Ectodermal cell (in vitro differentiated cells): ENCODE results near the gene FGD6.
"Not testable (repeated sequence)": the region's sequence is repeated elsewhere in the genome, so short reads cannot be mapped to it uniquely, and the experiment has no call there.

Source experiments
- H3K27ac ChIP-seq: 2 replicates; pipeline ENCODE4 v1.7.0; 2013; ENCODE audit warnings: mild to moderate bottlenecking, low read depth, low read length; ENCODE audit not compliant: insufficient read depth, poor library complexity, severe bottlenecking
- H3K27me3 ChIP-seq: 2 replicates; pipeline ENCODE4 v1.7.0; 2013; ENCODE audit warnings: mild to moderate bottlenecking, low read length; ENCODE audit not compliant: insufficient read depth, control insufficient read depth, poor library complexity, severe bottlenecking
- H3K36me3 ChIP-seq: one replicate; pipeline ENCODE4 v1.7.0; 2013; ENCODE audit warnings: low read length; ENCODE audit not compliant: control insufficient read depth, insufficient read depth
- H3K4me1 ChIP-seq: one replicate; pipeline ENCODE4 v1.7.0; 2013; ENCODE audit warnings: low read length; ENCODE audit not compliant: control insufficient read depth, insufficient read depth
- H3K4me3 ChIP-seq: 2 replicates; pipeline ENCODE4 v1.7.0; 2013; ENCODE audit warnings: low read depth, low read length, control low read depth; ENCODE audit not compliant: insufficient read depth
- H3K9me3 ChIP-seq: 2 replicates; pipeline ENCODE4 v1.7.0; 2013; ENCODE audit warnings: mild to moderate bottlenecking, low read length, moderate library complexity; ENCODE audit not compliant: control insufficient read depth
- WGBS, 2 experiments: methylation state at CpG; one replicate each; pipeline ENCODE4 v1.1.7; 2013; ENCODE audit warnings: missing lambda C conversion rate in 2 of 2; 5-methylcytosine and 5-hydroxymethylcytosine counted together

Gene FGD6

DNA sequence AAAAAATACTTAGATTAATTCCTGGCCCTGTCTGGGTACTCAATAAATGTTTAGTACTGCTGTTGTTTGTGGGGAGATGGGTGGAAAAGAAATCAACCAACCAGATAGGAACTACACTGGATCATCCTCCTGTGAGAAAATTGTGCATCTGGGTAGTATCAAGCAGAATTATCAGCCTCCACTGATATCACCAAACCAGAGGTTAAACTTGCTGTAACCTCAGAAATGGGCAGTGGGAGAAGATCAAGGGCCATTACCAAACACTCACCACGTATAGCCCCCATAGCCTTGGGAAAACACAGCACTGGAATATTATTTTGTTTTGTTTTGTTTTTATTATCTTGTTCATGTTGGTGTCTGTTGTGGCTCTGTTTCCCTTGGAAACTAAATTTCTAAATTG is 20.0 kb upstream of the FGD6 start:
- no peak overlapping the region for H3K27ac ChIP-seq
- H3K4me1 ChIP-seq = no peaks in the 10 kb centered on the region
- peaks cover 6% of the 10 kb centered on the region for H3K36me3 ChIP-seq
- WGBS, 2 experiments = 89 to 100% methylated on average over 1 of the region's 1 CpG
- H3K4me3 ChIP-seq = no peak overlapping the region
- no peaks in the 10 kb centered on the region for H3K9me3 ChIP-seq
- H3K27me3 ChIP-seq = no peaks in the 10 kb centered on the region

DNA sequence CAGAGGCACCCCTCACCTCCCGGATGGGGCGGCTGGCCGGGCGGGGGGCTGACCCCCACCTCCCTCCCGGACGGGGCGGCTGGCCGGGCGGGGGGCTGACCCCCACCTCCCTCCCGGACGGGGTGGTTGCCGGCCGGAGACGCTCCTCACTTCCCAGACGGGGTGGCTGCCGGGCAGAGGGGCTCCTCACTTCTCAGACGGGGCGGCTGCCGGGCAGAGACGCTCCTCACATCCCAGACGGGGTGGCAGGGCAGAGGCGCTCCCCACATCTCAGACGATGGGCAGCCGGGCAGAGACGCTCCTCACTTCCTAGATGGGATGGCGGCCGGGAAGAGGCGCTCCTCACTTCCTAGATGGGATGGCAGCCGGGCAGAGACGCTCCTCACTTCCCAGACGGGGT is 18.4 kb upstream of the FGD6 start:
- not testable (repeated sequence) for H3K4me1 ChIP-seq, H3K36me3 ChIP-seq, H3K27me3 ChIP-seq, H3K9me3 ChIP-seq, H3K27ac ChIP-seq, H3K4me3 ChIP-seq
- WGBS, 2 experiments = 91 to 95% methylated on average over 27 to 31 of the region's 31 CpGs

DNA sequence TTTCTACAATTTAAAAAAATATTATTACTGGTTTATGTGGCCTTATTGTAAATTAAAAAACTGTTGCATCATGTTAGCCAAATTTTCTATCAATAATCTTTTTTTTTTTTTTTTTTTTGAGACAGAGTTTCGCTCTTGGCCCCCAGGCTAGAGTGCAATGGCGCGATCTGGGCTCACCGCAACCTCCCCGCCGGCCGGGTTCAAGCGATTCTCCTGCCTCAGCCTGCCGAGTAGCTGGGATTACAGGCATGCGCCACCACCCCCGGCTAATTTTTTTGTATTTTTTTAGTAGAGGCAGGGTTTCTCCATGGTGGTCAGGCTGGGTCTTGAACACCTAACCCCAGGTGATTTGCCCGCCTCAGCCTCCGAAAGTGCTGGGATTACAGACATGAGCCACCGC is 16.9 kb upstream of the FGD6 start:
- H3K27ac ChIP-seq, H3K27me3 ChIP-seq, H3K4me1 ChIP-seq, H3K4me3 ChIP-seq, H3K9me3 ChIP-seq, H3K36me3 ChIP-seq: not testable (repeated sequence)
- WGBS, 2 experiments = 93 to 97% methylated on average over 14 of the region's 14 CpGs

DNA sequence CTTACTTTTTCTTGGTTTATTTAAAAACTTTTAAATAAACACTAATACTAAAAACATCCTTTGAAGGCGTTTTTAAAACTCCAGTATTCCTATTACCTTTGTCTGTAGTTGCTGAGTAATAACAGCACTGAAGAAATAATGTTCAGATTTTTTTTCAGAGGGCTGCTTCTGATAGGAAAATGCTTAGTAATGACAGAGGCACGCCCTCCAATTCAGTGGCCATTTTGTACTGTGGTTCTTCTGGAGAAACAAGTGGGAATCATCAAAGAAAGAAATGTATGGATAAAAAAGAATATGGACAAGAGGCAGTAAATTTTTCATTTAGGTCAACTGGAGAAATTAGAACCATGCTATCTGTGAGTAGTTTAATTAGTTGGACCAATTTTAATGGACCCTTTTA is 13.9 kb upstream of the FGD6 start:
- Histone ChIP-seq H3K4me3 (no peak overlapping the region), H3K4me1 (no peaks in the 10 kb centered on the region), H3K27ac (no peak overlapping the region), H3K9me3 (no peaks in the 10 kb centered on the region), H3K36me3 (peaks cover 6% of the 10 kb centered on the region), H3K27me3 (no peaks in the 10 kb centered on the region)
- WGBS, 2 experiments = 67 to 94% methylated on average over 1 to 2 of the region's 2 CpGs

DNA sequence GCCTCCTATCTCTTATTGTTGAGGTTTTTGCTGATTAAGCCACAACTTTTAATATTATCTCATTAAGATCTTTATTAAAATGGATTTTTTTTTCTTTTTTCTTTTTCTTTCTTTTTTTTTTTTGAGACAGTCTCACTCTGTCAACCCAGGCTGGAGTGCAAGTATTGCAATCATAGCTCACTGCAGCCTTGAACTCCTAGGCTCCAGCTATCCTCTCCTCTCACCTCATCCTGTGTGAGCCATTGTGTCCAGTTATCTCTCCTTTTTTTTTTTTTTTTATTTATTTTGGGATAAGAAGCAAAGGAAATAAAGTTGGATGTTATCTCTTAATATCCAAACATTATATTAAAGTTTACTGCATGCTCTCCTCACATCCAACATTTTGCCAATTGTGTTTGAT is 13.0 kb upstream of the FGD6 start:
- peaks cover 6% of the 10 kb centered on the region for H3K36me3 ChIP-seq
- no peak overlapping the region for H3K27ac ChIP-seq
- H3K9me3 ChIP-seq = no peaks in the 10 kb centered on the region
- H3K4me1 ChIP-seq = no peaks in the 10 kb centered on the region
- no peaks in the 10 kb centered on the region for H3K27me3 ChIP-seq
- H3K4me3 ChIP-seq = no peak overlapping the region

DNA sequence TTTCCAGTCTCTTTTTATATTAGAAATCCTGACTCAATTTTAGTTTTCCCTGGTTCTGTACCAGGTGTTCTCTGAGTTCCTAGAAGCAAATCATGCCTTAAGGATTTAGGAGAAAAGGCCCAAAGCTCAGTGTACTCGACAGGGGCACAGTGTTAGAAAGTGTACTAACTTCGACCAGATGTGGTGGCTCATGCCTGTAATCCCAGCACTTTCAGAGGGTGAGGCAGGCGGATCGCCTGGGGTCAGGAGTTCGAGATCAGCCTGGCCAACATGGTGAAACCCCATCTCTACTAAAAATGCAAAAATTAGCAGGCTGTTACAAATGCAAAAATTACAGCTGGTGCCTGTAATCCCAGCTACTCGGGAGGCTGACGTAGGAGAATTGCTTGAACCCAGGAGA is 12.4 kb upstream of the FGD6 start:
- H3K36me3 ChIP-seq = peaks cover 6% of the 10 kb centered on the region
- H3K4me1 ChIP-seq = no peaks in the 10 kb centered on the region
- WGBS, 2 experiments = 85 to 87% methylated on average over 7 of the region's 7 CpGs
- no peak overlapping the region for H3K4me3 ChIP-seq
- H3K27me3 ChIP-seq = no peaks in the 10 kb centered on the region
- H3K27ac ChIP-seq = no peak overlapping the region
- H3K9me3 ChIP-seq = no peaks in the 10 kb centered on the region

DNA sequence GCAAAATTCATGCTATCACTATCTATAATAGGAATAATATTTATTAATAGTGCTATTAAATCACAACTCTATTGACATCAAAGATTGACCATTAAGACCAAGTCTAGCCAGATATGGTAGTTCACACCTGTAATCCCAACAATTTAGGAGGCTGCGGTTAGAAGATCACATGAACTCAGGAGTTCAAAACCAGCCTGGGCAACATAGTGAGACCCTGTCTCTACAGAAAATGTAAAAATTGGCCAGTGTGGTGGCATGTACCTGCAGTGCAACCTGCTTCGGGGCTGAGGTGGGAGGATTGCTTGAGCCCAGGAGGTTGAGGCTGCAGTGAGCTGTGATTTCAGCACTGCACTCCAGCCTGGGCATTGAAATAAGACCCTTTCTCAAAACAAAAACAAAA is 11.3 kb upstream of the FGD6 start:
- Histone ChIP-seq H3K27ac (no peak overlapping the region), H3K4me3 (no peak overlapping the region), H3K27me3 (no peaks in the 10 kb centered on the region), H3K4me1 (no peaks in the 10 kb centered on the region), H3K9me3 (no peaks in the 10 kb centered on the region), H3K36me3 (peaks cover 5% of the 10 kb centered on the region)
- WGBS, 2 experiments = 92 to 97% methylated on average over 2 of the region's 2 CpGs

DNA sequence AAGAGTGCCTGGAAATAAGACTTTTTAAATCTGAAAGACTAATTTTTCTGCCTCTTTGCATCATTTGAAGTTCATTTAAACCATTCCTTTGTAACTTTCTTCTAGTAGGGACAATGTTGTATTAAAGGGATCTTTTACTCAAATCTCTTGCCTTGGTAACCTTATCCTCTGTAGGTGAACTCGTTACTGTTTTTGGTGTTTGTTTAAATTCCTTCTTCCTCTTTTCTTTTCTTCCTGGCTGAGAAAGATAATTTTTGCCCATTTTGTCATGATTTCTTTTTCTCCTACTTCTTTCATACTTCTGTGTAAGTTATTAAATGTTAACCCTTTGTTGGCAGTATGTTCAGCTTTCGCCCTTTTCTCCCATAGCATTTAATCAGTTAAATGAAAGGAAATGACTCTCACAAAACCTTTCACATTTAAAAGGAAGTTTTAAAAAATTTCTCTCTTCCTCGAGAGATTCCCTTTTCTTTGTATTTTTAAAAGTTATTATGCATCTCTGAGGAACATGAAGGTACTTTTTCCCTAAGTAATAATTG is 10.6 kb upstream of the FGD6 start:
- Histone ChIP-seq H3K4me1 (no peaks in the 10 kb centered on the region), H3K9me3 (no peaks in the 10 kb centered on the region), H3K36me3 (peaks cover 5% of the 10 kb centered on the region), H3K4me3 (no peak overlapping the region), H3K27me3 (no peaks in the 10 kb centered on the region), H3K27ac (no peak overlapping the region)
- WGBS, 2 experiments = 91 to 100% methylated on average over 1 to 2 of the region's 3 CpGs

DNA sequence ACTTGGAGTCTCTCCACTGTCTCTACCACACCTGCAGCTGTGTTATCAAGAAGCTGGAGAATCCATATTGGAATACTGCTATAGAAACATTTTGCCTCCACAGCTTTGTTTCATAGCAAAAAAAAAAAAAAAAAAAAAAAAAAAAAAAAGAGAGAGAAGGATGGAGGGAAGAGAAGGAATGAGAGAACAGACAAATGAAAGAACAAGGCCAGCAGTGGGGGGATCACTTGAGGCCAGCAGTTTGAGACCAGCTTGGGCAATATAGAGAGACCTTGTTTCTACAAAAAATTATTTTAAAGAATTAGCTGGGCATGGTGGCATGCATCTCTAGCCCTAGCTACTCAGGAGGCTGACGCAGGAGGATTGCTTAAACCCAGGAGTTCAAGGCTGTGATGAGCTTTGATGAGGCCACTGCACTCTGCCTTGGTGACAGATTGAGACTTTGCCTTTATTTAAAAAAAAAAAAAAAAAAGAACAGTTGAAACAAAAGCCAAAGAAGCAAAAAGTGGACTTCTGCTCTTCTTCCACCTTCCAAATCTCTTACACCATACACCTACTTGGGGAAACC is 8.5 kb upstream of the FGD6 start:
- 94 to 95% methylated on average over 1 of the region's 1 CpG for WGBS, 2 experiments
- Histone ChIP-seq H3K27ac (no peak overlapping the region), H3K27me3 (no peaks in the 10 kb centered on the region), H3K4me1 (no peaks in the 10 kb centered on the region), H3K4me3 (no peak overlapping the region), H3K36me3 (peaks cover 5% of the 10 kb centered on the region), H3K9me3 (no peaks in the 10 kb centered on the region)

DNA sequence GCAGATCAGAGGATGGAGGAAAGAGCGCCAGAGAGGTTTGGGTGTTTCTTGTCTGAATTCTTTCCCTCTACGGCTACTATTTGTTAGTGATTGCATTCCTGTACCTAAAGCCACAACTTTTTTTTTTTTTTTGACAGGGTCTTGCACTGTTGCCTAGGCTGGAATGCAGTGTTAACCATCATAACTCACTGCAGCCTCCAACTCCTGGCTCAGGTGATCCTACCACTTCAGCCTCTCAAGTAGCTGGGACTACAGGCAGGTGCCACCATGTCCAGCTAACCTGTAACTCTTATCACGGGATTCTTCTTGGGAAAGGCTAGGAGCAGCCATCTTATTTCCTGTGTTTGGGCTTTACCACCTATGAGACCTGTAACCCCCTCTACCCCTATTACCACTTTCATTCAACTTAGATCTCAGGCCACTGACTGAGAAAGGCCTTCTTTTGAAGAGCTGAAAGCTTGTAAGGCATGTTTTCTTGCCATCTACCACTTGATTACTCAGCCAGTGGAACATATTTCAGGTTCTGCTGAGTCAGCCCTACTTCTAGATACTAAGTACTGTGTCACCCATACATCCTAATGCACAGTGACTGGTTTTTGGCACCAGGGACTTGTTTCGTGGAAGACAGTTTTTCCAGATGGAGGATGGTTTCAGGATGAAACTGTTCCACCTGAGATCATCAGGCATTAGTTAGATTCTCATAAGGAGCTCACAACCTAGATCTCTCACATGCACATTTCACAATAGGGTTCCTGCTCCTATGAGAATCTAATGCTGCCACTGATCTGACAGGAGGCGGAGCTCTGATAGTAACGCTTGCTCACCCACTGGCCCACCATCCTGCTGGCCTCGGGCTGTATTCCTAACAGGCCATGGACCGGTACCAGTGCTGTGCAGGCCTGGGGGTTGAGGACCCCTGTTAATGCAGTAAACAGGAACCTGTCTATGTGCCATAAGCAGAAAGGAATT is 7.2 kb upstream of the FGD6 start:
- Histone ChIP-seq H3K4me1 (no peaks in the 10 kb centered on the region), H3K27ac (no peak overlapping the region), H3K9me3 (no peaks in the 10 kb centered on the region), H3K4me3 (no peak overlapping the region), H3K27me3 (no peaks in the 10 kb centered on the region), H3K36me3 (peaks cover 5% of the 10 kb centered on the region)
- WGBS, 2 experiments = 91 to 92% methylated on average over 8 of the region's 8 CpGs
